ENCODE data around the gene TMLHE.
"Not testable (repeated sequence)": the region's sequence is repeated elsewhere in the genome, so short reads cannot be mapped to it uniquely, and the experiment has no call there.

TMLHE gene

GRCh38 chrX:155491421-155491820 lies 121.3 kb downstream of the TMLHE start:
- not testable (repeated sequence) for DNase-seq

- not testable (repeated sequence) for DNase-seq
Measured at GRCh38 chrX:155477136-155477535, 135.6 kb downstream of the TMLHE start.

GRCh38 chrX:155466269-155466938 lies 146.3 kb downstream of the TMLHE start:
- not testable (repeated sequence) for DNase-seq

GRCh38 chrX:155460501-155460900 lies 152.3 kb downstream of the TMLHE start:
- DNase-seq: not testable (repeated sequence)

- not testable (repeated sequence) for DNase-seq
Measured at GRCh38 chrX:155458471-155458870, 154.3 kb downstream of the TMLHE start, which contains the start of gene F8A3. Gene F8A3 (minus strand): TSS chrX:155458620. CDS start chrX:155458600, 20 bp downstream.

GRCh38 chrX:155457761-155458447 lies 154.8 kb downstream of the TMLHE start:
- DNase-seq: not testable (repeated sequence)

GRCh38 chrX:155441097-155441496 lies 171.7 kb downstream of the TMLHE start:
- DNase-seq: no peak

Data from CD4-positive, alpha-beta T cell treated with Interleukin-17A for 4 hours (primary cell).